Lung microvascular endothelial cell (primary cell): ENCODE data around the gene ANAPC10. TPM values are rescaled to one million over a fixed set of nuclear protein-coding genes. Genes with fewer than 3 reads are reported as not detected.
"Not testable (repeated sequence)": the region's sequence is repeated elsewhere in the genome, so short reads cannot be mapped to it uniquely, and the experiment has no call there.

Experiments used
- DNase-seq, 2 donors: peaks; one replicate each; pipeline versions ENCODE4 v3.0.0 to v3.0.0-alpha.2; 2010; ENCODE audit warnings: low read depth in 2 of 2
- total RNA-seq: library from RNA; depleted of rRNA; stranded (reverse); fragments of >200 nt; gene quantifications from 2 replicates; pipeline ENCODE4 v1.2.1, GENCODE V29; 2014

ANAPC10 gene
- total RNA-seq: 14.6 and 20.8 TPM in 2 replicates

GRCh38 chr4:145097821-145098674, at the start of gene ANAPC10, which contains the start of gene ABCE1:
TSS of gene ANAPC10 (minus strand) at chr4:145098196. CDS start at chr4:145096099, 2,097 bp downstream.
TSS of gene ABCE1 (plus strand) at chr4:145098311. CDS start at chr4:145104413, 6,102 bp downstream.
- peak; percentile 99 to 100 for DNase-seq

DNA sequence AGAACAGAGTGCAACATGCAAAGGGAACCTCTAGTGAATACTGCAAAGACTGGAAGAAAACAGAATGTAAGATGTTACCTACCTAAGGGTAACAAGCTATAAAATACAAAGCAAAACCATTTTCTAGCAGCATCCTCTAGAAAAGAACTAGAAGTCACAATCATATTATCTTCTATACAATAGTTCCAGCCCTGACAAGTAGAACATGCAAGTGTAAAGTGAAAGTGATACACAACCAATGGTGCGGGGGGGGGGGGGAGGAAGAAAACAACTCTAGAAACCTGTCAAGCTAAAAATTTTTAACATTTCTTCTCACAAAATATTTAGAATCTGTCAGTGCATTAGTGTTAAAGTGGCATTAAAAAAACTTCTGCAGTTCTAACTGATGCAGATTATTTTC, 38.2 kb upstream of the ANAPC10 start:
- DNase-seq: not testable (repeated sequence)

DNA sequence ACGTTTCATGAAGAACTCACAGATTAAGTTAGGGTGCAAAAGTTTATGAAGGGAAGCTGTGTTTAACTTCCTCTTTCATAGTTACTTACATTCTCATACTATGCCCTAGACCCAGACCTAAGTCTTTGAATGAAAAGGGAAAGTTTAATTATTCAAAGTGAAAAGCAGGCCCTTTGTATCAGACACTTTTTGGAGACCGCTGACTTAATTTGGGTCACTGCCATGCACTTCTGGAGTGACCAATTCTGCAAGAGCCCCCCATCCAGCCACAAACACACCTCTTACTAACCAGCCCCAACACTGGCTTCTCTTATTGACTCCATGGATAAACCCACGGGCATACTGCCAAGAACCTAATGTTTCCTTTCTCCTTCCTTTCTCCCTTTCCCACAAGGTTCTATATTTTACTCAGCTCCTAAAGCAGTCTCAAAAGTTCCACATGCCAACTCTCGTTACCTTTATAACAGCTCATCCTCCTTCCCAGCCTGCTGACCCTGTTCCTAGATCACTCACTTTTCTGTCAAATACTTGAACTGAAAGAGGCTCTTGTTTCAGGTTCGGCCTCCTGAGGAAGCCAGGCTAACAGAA, 34.6 kb upstream of the ANAPC10 start:
- peak; percentile 45 to 57 for DNase-seq

DNA sequence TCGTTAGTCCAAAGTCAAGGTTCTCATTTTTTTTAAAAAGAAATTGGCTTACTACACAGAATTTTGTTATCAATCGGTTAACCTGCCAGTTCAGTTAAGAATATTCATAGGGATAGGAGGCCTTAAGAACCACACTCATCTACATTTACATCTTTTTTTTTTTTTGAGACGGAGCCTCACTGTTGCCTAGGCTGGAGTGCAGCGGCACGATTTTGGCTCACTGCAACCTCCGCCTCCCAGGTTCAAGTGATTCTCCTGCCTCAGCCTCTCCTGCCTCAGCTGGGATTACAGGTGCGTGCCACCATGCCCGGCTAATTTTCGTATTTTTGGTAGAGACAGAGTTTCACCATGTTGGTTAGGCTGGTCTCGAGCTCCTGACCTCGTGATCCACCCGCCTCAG, 33.9 kb upstream of the ANAPC10 start:
- DNase-seq: no peak

DNA sequence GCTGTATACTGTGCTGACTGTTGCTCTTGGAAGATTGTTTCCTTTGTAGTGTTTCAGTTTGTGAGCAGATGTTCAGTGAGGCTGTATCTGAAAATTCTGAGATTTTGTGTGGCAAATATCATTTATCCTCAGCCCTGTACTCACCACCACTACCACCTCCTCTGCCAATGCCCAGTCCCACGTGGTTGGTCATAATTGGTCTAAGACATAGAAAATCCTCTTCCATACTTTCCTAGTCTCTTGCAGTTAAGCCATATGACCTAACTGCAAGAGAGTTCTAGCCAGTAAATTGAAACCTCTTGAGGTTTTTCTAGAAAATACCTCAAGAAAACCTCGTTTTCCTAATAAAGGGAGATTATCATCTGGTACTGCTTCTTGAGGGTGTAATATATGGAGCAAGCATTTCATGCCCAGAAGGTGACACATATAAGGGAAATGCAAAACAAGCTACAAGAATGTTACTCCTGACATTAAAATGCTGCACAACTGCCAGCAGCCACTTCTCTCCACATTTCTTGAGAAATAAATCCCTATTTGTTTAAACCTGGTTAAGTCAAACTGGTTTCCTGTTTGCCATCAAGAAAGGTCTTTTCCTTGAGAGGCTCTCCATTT, 32.9 kb upstream of the ANAPC10 start:
- peak in 1 of 2 donors; percentile 17 for DNase-seq

- DNase-seq: no peak
Observed at GRCh38 chr4:145130130-145130529, 32.1 kb upstream of the ANAPC10 start.

DNA sequence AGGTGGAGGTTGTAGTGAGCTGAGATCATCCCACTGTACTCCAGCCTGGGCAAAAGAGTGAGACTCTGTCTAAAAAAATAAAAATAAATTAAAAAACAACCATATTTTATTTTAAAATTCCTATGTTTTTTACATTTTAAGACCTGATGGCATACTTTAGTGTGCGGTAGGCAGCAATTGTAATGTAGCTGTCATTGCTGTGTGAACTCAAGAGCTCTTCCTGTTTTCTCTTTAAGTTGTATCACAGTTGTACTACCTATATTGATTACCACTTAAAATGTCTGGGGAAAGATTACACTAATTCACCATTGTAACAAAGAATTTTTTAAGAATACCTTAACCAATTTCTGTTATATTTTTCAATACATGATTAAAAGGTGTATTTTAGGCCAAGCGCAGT, 27.4 kb upstream of the ANAPC10 start:
- DNase-seq: no peak

- DNase-seq: no peak
Observed at GRCh38 chr4:145108128-145108527, 10.1 kb upstream of the ANAPC10 start.

DNA sequence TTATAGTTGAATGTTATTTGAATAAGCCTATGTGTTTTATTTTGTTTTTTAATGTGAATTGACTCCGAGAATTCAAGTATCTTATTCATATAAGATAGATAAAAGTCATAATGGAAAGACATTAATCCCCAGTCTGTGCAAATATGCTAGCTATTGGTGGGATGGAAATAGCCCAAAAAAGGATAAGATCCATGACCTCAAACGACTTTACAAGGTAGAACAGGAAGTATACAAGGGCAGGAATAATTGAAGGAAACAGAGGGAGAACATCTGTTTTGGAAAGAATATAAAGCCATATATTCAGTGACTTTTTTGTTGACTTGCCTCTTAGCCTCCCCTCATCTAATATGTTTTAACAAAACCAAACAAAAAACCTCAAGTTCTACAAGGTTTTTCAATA, 9.1 kb upstream of the ANAPC10 start:
- DNase-seq: peak; percentile 20 to 77

- peak in 1 of 2 donors; percentile 35 for DNase-seq
Observed at GRCh38 chr4:145103496-145103895, 5.5 kb upstream of the ANAPC10 start.

DNA sequence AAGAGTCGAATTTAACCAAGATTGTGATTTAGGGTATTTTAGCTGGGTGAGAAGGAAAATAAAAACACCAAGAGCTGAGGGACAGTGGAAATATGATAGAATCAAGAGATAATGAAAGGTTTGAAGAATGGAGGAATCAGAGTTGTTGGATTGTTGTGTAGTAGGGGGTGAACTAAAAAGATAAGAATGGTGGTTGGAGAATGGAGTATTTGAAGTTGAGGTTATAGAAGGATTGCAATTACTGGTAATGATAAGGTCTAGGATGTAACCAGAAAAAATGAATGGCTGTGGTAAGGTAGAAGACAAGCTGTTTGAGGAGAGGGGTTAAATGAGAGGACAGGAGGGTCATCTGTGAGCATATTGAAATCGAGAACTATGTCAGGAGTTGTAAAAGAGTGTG, 4.6 kb upstream of the ANAPC10 start:
- DNase-seq: no peak

DNA sequence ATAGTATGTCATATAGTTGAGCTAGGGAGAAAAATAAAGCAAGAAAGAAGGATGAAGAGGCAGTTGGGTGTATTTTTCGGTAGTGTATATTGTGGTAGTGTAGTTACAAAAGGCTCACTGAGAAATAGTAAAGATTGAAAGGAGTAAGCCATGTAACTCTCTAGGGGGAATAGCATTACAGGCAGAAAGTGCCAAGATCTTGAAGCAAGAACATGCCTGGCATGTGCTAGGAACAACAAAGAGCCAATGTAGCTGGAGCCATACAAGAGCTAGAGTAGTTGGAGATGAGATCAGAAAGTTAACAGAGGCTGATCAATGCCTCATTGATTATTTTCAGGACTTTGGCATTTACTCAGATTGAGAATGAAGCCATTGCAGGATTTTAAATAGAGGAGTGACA, 3.1 kb upstream of the ANAPC10 start:
- DNase-seq: no peak

DNA sequence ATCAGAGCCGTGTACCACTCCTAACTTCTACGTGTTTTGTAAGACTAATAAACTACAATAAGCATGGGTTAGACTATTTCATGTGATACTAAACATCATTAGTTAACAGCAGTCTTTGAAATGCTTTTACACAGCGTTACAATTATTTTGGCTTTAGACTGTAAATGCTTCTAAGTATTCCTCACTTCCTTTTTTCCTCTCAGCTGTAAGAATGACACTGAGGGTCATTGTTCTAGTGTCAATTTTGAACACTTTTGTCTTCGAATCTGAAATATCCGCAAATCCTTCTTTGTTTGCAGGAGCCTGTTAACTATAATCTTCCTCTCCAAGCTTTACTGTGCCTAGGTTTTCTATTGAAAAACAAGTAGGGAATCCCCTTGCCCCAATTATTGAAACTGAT, 1.7 kb upstream of the ANAPC10 start:
- DNase-seq: peak; percentile 16 to 62

- DNase-seq: peak; percentile 73 to 84
Observed at GRCh38 chr4:145098675-145099037, 660 bp upstream of the ANAPC10 start.

DNA sequence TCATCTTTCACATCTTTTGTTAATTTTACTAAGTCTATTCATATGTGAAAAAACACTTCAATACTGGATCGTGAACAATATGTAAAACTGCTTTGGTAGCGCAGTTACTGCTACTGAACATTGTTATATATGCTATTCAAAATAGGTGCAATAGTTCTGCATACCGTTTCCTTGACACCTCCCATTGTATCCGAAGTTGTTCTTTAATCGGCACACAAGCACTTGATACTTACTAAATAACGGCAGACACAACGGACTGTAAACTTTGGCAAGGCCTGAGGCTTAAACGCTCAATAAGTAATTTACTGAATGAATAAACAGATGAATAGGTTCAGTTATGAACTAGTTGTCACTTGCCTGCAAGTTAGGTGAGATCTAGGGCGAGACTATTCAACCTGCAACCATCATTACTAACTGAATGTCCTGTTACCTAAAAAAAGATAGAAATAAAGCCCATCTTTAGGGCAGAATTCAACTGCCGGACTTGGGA, 620 bp downstream of the ANAPC10 start:
- no peak for DNase-seq

DNA sequence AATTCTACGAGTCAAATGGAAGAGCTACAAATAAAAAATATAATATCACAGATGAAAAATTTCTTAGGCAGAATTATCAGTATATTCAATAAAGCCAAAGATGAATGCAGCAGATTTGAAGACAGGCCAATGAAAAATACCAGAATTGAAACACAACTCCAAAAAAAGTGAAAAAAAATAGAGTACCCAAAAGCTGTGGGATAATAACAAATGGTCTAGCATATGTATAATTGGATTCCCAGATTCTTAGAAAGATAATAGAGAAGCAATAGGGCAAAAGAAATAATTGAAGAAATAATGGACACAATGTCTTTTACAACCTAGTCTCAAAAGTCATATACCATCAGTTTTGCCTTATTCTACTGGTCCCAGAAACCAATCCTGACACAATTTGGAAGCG, 4.4 kb downstream of the ANAPC10 start:
- DNase-seq: no peak

GRCh38 chr4:145090380-145090779, 7.6 kb downstream of the ANAPC10 start:
- no peak for DNase-seq

DNA sequence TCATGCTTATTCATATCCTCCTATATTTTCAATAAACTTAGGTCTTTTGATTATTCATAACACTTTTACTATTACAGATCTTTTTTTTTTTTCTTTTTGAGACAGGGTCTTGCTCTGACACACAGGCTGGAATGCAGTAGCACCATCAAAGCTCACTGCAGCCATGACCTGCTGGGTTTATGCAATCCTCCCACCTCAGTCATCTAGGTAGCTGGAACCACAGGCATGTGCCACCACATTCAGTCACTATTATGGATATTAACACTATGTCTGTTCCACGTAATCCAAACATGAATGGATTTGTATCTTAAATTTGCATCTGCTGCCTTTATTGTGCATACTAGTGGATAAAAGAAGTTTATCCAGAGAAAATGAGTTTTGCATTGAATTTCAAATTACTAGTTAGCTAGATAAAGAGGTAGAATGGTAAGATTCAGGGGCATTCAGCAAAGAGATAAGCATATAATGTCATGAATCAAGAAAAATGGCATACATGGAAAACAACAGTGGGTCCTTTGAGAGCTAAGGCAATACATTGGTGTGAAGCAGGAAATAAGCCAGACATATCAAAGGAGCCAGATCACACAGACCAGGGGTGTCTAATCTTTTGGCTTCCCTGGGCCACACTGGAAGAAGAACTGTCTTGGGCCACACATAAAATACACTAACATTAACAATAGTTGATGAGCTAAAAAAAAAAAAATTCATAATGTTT, 13.9 kb downstream of the ANAPC10 start:
- DNase-seq: no peak

GRCh38 chr4:145081756-145082155, 16.2 kb downstream of the ANAPC10 start:
- no peak for DNase-seq

DNA sequence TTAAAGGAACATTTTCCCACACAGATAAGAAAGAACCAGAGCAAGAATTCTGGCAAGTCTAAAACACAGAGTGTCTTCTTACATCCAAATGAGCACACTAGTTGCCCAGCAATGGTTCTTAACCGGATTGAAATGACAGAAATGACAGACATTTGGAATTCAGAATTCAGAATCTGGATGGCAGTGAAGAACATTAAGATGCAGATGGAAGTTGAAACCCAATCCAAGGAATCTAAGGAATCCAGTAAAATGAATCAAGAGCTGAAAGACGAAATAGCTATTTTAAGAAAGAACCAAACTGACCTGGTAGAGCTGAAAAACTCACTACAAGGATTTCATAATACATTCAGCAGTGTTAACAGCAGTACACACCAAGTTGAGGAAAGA, 21.5 kb downstream of the ANAPC10 start:
- no peak for DNase-seq

DNA sequence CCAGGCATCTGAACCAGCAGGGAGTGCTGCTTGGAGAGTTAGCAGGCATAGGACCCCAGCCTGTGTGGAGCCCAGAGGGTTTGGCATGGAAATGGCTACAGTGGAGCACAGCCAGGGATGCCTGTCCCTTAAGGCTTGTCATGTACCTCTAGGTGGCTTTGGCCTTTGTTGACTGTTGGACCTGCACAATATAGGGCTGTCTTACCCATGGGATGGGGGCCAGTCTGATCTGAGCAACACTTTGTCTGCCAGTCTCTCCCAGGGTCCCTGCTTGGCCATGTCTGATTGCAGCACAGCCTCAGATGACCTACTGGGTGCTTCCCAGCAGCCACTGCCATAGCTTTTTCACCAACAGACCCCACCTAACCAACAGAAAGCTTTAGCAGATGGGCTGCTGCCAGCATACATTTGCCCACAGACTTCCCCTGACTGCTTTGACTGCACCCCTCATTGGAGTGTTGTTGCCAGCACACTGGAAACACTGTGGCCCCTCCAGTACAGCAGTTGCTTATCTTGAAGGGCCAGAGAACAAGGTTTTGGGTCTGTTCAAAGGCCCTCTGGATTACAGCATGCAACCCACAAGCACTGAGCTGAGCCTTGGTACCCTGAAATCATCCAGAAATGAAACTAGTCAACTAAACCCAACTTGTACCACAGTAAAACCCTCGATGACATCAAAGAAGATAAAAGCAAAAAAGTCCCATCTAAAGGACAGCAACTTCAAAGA, 22.1 kb downstream of the ANAPC10 start:
- DNase-seq: no peak
